CD4-positive, alpha-beta T cell treated with Interleukin-4 for 4 hours (primary cell): ENCODE results near the gene SAYSD1.

Source experiments
- DNase-seq: peaks from one replicate; pipeline ENCODE4 v3.0.0-alpha.2; 2020

Gene SAYSD1

DNA sequence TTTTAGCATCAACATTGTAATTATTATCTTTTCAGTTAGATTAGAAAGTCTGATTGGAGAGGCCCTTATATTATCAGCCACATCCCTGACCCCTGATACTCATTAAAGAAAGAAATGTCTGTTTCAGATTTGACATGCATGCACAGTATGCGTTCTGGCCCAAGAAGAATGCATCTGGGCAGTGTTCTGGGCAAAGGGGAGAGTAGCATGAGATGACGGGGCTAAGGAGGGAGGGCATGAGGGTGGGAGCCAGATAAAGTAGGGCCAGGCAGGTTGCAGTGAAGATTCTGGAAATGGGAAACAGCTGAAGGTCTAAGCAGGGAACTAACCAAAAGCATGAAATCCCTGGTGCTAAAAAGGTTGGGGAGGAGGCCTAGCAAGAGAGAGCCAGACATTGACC, 7.3 kb downstream of the SAYSD1 start:
- DNase-seq: no peak

DNA sequence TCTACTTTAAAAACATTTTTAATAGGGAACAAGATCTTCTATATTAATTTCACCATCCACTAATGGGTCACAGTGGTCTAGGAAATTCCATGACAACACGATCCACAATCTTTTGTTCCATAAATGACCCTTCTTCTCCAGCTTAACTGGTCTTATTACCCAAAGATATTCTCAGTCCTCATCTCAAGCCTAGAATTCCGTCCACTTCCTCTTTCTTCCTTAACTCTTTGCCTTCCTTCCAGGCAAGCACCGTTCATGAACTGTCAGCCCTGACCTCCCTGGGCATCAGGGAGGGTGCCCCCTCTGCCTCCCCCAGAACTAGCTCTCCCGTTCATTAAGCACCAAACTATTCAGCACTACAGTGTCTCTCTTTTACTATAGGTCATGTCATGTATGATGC, 8.0 kb downstream of the SAYSD1 start:
- DNase-seq: no peak

DNA sequence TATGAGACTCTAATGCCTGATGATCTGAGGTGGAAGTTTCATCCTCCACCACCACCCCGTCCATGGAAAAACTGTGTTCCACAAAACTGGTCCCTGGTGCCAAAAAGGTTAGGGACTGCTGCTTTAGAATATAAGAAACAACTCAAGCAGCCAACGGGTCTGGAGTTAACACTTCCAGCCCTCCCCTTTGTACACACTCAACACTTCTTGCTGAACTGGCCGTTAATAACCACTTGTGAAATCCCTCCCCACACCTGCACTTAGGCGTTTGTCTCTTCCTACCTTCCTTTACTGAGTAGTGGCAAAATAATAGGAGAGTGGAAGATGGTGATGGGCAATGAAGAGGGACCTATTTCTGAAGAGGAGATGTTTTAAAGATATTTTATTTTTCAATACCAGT, 10.5 kb downstream of the SAYSD1 start:
- DNase-seq: no peak

DNA sequence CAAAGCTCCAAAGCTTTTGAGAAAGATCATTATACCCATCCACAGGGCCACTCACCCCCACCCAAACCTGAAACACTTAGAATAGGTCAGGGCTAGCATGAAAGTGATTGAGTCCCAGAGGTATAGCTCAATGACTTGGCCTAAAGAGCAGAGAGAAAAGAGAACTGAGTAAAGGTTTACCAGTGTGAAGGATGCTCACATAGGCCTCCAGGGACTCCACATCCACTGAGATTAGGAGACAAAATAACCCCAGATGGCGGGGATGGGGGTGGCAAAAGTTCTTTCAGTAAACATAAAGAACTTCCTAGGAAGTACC, 12.2 kb downstream of the SAYSD1 start:
- no peak for DNase-seq

DNA sequence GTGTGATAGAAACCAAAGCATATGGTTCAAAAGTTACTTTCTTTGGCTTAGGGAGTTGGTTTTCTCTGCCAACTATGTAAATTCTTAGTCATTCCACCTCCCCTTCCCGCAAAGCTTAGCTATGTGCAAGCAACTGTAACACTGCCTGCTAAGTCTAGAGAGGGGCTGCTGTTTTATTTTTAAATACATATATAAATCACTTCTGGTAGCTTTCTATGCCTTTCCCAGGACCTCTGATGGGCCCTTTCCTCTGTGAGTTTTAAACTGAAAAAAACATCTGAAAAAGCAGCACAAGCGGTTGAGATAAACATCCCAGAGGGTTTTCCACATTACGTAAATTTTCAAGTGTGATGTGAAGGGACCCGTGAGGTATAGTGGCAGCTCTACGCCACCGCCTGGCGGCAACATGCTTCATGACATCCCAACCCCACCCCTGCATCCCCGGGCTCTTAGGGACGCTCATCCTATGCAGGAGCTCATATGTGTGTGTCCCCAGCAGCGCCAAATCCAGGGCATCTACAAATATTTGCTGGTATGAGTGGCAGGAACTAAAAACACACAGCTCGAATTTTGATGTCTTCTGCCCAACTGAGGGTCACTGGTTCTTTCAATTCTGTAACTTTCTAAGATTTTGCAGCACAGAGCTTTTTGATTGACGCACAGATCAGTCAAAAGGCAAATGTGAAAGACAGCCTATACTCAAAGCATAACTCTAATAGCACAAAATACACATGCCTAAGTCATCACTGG, 12.7 kb downstream of the SAYSD1 start:
- DNase-seq: no peak

DNA sequence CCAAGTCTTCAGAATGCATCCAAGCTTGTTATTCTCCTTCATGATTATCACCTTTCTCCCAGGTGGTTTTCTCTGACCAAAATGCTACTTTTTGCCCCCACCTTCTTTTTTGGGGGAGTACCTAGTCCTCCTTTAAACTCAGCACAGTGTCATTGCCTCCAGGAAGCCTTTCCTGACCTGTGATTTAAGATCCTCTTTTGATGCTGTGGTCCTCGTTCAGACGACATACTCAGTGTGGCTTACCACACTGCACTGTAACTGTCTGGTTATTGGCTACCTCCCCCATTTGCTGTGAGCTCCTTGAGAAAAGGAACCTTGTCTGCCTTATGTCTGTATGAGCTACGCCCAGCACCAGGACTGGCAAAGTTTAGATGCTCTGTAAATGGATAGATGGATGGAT, 14.6 kb downstream of the SAYSD1 start:
- DNase-seq: no peak

DNA sequence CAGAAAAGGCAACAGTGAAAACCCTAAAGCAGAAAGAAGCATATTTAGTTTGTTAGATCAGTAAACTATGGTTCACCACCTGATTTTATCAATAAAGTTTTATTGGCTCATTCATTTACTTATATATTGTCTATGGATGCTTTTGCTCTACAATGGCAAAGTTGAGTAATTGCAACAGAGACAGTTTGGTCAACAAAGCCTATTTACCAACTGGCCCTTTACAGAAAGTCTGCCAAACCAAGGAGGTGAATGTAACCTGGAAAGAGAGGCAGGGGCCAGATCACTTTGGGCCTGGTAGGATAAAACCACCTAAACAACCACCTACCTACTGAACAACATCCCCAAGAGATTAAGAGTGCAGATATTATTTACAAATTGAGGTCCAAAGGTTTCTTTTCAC, 19.4 kb downstream of the SAYSD1 start:
- DNase-seq: no peak

DNA sequence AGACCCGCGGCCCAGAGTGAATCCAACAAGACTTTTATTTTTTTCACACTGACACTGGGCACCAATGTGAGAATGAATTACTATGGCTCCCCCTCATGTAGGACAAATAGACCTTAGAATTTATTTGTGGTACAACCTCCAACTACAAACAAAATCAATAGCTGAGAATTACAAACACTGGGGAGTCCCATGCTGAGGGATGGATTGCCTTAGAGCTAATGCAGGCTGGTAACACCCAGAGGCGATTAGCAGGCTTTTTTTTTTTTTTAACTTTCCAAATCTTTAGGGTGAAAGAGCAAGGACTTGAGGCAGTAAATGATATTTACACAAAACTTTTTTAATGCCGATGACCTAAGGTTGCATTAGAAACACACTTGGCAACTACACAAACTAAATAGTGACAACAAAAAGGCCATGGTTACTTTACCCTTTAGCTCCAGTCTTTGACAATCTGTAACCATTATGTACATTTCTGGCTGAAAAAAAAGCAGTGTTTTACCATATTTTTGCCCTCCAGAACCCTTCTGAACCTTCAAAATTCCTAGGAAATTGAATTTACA, 21.8 kb downstream of the SAYSD1 start:
- no peak for DNase-seq

DNA sequence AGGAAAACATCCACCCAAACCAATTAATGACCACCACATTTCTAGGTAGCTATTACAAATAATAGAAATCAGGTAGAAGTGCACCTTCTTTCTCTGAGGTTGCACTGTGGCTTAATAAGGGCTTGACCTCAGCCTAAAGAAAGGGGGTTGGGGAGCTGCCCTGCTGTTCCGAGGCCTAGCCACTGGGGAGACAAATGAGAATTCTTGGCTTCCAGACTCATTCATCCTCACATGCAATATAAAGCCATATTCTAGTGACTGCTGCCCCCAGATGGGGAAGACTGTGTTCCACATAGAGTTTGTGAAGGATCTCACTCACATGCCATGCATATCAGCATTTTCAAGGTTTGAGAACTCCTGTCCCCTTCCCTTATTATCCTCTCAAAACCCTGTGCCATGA, 22.9 kb downstream of the SAYSD1 start:
- no peak for DNase-seq

DNA sequence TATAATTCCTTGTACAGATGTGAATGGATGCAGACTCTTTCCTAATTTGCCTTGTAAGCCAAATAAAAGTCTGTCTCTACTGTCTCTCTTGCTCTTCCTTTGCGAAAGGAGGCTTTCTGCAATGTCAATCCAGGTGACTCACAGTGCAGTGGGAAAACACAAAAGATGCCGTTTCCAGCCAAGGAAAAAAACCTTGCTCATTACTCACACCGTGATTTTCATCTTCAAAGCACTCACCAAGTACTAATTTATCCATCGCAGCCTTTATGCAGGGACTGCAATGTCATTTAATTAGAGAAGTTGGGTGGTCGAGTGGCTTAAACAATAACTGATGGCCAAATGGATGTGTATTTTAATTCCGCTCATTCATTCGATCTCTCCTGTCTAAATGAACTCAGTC, 23.8 kb downstream of the SAYSD1 start:
- DNase-seq: no peak

DNA sequence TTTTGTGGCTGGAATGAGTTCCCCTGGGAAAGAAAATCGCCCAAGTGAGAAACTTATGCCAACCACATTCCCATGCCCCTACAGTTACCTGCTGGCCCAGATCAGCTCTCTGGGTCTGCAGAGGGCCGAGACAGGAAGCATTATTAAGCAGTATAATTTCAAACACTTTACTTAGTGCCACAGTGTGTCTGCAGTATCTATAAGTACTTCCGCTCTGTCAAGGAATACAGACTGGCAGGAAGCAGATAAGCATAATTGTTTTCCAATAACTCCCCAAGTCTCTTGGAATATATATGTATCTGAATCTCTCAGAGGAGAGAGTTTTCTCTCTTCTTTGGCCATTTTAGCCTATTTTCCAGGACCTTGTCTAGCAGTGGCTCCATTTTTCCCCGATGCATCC, 24.9 kb downstream of the SAYSD1 start:
- no peak for DNase-seq

DNA sequence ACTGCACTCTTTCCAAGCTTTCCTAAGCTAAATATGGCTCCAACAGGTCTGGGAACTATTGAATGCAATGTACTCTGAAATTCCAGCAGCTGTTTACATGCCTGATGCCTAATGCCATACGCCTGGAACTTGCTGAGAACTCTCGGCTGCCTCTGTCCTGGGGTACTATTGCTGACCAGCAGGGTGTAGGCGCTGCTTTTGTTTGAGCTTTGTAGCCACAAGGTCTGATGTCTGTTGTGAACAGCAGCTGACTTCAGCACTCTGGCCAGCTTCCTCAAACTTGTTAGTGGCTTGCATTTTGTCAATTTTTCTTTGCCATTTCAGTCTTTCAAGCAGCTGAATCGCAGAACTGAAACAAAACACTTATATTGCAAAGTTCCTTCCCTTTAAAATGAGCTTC, 26.7 kb downstream of the SAYSD1 start:
- no peak for DNase-seq

DNA sequence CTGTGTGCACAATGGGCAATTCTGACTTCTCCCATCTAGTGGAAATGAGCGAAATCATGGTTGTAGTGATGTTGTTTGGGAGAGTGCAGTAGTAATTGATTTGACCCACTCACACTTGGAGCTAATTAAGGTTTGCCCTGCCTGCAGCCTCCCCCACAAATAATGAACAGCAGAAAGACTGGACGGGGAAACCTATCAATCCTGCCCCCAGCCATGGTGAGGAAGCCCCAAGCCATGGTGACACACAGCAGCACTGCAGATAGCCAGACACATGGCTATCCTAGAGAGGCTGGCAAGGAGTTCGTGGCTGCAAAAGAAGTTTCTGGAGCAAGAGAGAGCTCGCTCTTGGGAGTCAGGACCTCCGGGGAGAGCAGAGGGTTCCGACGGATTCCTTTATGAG, 27.8 kb downstream of the SAYSD1 start:
- DNase-seq: no peak

DNA sequence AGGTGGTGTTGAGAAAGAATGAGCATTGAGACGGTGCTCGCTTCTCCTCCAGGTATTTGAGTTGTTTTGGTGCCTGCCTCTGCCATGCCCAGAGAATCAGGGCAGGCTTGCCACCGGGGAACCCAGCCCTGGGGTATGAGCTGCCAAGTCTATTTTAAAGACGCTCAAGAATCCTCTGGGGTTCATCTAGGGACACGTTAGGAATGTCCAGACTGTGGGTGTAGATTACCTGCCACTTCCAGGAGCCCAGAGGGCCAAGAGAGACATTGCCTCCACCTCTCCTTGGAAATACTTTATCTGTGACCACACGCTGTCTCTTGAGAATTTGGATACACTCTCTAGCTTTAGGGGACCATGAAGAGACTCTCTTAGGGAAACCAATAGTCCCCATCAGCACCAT, 28.3 kb downstream of the SAYSD1 start:
- DNase-seq: no peak

DNA sequence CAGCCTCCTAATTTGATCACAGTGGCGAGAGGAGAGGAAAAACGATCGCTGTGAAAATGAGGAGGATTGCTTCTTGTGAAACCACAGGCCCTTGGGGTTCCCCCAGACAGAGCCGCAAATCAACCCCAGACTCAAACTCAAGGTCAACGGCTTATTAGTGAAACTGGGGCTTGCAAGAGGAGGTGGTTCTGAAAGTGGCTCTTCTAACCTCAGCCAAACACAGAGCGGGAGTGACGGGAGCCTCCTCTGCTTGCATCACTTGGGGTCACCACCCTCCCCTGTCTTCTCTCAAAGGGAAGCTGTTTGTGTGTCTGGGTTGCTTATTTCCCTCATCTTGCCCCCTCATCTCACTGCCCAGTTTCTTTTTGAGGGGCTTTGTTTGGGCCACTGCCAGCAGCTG, 28.7 kb downstream of the SAYSD1 start:
- DNase-seq: no peak

DNA sequence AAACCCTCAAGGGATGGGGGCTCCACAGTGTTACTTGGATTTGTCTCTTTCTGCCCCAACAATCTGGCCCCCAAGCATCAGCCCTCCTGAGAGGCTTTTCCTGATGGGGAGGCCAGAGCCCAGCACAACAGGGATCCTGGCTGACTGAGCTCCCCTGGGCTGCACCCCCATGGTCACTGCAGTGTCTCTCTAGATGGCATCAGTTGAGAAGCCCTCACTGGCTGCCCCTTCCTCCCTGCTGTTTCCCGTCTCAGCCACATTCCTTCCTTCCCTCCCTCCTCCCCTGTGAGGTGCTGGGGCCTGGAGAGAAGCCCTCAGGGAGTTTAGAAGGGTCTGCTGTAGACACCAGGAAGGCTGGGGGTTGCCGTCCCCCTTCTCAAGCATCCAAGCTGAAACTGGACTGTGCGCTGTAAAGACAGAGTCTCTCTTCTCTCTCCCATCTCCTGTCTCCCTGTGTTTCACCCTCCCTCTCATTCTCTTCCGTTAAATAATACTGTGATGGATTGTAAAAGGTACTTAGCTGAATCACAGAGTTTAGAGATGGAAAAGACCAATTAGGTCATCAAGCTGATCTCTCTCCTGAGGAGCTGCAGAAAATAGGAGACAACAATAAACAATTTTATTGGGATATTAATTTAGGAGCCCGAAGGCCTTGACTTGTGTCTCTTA, 29.7 kb downstream of the SAYSD1 start:
- no peak for DNase-seq

DNA sequence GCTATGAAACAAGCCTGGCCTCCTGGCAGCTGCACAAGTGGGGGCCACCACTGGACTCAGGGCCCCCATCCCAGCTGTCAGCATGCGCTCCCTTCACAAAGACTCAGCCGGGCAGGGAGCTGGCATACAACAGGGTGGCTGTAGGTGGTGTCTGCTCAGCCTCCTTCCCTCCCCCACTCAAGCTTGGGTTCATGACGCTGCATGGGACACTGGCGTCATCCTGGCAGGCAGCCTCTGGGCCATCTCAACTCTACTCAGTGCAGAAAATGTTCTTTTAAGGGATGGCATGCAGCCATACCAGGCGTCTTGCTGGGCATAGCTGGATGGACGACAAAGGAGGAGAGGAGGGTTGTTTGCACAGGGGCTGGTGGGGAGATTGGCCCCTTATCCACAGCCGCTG, 30.5 kb downstream of the SAYSD1 start:
- no peak for DNase-seq

DNA sequence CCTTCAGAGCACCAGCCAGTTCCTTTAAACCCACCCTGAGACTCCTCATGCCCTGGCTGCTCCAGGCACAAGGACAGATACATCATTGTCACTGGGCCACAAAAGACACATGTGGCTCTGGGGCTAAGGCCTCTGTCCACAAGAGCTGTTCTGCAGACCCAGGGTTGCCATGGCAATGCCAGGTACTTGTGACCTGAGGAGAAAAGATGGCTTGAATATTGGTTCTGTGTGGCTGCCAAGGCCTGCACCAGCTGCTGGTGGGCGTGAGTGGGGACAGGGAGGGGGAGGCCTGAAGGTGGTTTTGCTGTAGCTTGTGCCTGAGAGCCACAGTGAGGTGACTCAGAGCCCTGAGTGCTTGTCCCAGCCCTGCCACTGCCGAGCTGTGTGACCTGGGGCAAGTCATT, 31.8 kb downstream of the SAYSD1 start:
- no peak for DNase-seq

DNA sequence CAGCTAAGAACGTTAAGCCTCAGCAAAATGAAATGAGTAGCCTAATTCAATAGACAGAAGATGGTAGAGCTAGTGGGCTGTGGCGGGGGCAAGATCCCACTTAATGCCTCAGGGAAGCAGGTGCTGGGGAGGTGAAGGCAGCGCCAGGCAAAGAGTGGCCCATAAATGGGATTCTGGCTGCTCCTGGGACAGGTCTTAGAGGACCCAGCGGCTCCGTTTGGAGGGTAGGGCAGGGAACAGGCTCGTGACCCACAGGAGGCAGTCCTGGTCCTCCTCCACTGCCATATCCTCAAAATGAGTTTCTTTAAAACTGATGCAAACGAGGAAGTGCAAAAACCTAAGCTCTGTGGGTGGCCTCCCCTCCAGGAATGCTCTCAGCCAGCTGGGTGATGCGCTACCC, 32.7 kb downstream of the SAYSD1 start:
- no peak for DNase-seq

DNA sequence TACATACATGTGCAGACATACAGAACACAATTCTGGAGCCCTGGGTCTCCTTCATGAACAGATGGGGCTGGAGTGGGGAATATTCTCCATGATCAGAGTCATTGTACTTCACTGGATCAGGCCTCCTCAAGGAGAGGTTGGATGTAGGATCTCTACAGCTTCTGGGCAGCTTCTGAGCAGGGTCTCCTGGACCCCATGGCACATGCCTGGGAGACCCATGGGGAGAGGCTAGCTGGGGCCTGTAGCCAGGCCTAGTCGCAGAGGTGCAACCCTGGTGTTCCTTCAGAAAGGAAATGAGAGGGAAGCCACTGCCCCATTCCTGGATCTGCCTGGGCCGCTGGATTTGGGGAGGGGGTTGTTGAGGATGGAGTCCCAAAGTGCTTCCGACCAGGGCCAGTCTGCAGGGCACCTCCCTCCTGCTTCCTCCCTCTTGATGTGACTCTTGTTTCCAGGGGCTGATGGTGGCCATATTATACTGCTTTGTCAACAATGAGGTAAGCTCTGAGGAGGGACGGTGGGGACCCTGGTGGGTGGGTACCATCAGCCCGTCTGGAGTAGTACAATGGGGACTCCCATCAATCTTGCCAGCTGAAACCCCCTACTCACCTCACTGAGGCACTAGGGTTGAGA, 34.6 kb downstream of the SAYSD1 start:
- no peak for DNase-seq

DNA sequence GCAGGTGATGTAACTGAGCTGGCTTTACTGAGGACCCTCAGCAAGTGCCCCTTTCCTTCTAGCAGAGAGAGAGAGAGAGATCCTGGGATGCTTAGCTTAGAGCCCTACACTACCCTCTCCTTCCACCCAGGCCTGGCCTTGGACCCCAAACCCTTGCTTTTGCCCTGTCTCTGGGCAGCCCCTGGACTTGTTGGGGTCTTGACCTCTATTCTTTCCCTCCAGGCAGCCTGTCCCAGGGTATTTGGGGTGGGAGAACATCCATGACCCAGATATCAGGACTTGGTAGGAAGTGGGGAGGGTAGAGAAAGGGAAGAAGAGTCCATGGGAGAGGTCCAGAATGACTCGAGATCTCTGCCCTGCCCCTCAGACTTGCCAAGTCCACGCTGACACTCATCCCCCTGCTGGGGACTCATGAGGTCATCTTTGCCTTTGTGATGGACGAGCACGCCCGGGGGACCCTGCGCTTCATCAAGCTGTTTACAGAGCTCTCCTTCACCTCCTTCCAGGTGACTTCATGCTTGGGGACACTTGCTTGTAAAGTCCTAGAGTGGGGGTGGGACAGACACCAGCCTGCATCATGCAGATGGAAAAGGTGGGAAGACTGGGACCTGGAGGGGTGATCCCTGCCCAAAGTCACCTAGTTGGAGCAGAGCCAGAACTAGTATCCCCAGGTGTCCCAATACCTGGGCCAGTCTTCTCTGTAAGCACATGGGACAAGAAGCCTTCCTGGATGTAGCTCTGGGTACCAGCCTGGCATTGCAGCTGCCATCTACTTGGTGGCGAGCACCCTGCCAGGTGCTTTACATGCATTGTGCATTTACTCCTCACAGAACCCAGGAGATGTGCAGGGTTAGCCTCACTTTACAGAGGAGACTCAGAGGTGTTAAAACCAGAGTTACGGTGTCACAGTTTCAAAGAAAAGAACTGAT, 35.5 kb downstream of the SAYSD1 start:
- DNase-seq: no peak

DNA sequence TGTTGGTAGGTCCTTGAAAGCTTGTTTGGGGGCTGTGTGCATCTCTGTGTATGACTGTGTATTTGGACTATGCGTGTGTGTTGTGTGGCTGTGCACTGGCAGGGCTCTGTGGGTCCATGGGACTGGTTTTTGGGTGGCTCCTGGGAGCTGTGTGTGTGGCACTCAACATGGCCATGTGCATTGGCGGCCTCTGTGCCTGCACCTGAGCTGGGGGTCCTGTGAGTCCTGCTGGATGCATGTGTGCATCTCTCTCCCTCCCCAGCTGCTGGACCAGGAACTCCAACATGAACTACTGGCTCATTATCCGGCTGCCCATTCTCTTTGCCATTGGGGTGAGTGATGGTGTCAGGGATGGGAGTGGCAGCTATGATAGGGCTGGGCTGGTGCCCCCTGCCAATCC, 36.3 kb downstream of the SAYSD1 start:
- no peak for DNase-seq

DNA sequence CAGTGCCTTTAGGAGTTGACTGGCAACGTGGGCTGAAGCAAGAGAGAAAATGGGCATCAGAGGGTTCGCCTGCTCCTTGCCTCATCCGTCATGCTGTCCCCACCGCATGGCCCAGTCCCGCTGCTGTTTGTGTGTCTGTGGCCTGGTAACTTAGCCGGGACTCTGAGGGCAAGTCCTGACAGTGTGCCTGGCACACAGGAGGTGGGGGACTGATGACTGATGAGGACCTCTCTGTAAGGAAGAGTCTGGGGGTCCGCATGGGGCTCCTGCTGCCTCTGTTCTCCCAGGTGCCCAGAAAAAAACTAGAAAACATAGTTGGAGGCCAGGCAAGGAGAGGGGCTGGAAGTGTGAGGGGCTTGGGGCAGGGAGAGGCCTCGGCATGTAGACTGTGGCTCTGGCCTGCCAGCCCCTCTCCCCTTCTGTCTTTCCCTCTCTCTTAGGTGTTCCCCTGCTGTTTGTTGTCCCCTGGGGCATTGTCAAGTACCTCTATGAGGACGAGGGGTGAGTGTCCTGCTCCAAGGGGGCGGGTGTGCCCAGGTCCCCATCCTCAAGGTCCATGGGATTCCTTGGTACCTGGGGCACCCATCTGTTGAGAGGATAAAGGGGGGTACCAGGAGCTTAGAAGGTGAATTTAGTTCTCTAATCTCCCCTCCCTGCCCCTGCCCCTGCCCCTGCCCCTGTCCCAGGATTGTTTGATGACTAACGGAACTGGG, 36.9 kb downstream of the SAYSD1 start:
- DNase-seq: no peak
